Skin epidermis (tissue), 12 donors: ENCODE results near the gene KLHL30.

Experiments
- H3K27ac ChIP-seq, 21 experiments: fragments of 200-600 bp; sonication (generic) in 11 of 21; one replicate each; pipeline ENCODE4 v1.5.0; 2020; ENCODE audit warnings: mild to moderate bottlenecking in 3 of 21, inconsistent platforms in 2 of 21, moderate library complexity in 2 of 21
- H3K4me3 ChIP-seq, 7 experiments: fragments of 200-600 bp; sonication (generic) in 2 of 7; one replicate each; pipeline ENCODE4 v1.5.0; 2020; ENCODE audit warnings: inconsistent platforms in 2 of 7, mild to moderate bottlenecking in 2 of 7, moderate library complexity in 1 of 7

Gene KLHL30

GRCh38 chr2:238129166-238130010, 9.1 kb upstream of the KLHL30 start:
- Histone ChIP-seq H3K4me3 (no peak overlapping the region), H3K27ac (no peak overlapping the region)

- H3K4me3 ChIP-seq: no peak overlapping the region
- H3K27ac ChIP-seq: no peak overlapping the region
These were observed 8.3 kb upstream of the KLHL30 start for GRCh38 chr2:238130111-238130695.

- Histone ChIP-seq H3K27ac (no peak overlapping the region), H3K4me3 (no peak overlapping the region)
These were observed 7.5 kb upstream of the KLHL30 start for GRCh38 chr2:238130696-238131628.

- Histone ChIP-seq H3K4me3 (no peak overlapping the region), H3K27ac (no peak overlapping the region)
These were observed 6.6 kb upstream of the KLHL30 start for GRCh38 chr2:238131761-238132462.

GRCh38 chr2:238132463-238133450, 5.7 kb upstream of the KLHL30 start:
- H3K4me3 ChIP-seq: no peak overlapping the region

GRCh38 chr2:238133499-238134392, 4.7 kb upstream of the KLHL30 start:
- Histone ChIP-seq H3K27ac (no peak overlapping the region), H3K4me3 (no peak overlapping the region)

More at GRCh38 chr2:238132463-238133450, 5.7 kb upstream of the KLHL30 start:
- no peak overlapping the region for H3K27ac ChIP-seq

- H3K27ac ChIP-seq: no peak overlapping the region
- no peak overlapping the region for H3K4me3 ChIP-seq
These were observed 4.1 kb upstream of the KLHL30 start for GRCh38 chr2:238134393-238134785.

- Histone ChIP-seq H3K27ac (no peak overlapping the region), H3K4me3 (no peak overlapping the region)
These were observed 2.8 kb upstream of the KLHL30 start for GRCh38 chr2:238135601-238136150.

- no peak overlapping the region for H3K4me3 ChIP-seq
- peak overlapping the region in 4 of 21 experiments; percentile 5 to 54 (median 28) for H3K27ac ChIP-seq
These were observed 1.5 kb upstream of the KLHL30 start for GRCh38 chr2:238136820-238137537.

- H3K4me3 ChIP-seq: no peak overlapping the region
These were observed 583 bp upstream of the KLHL30 start for GRCh38 chr2:238137885-238138284.

GRCh38 chr2:238139196-238140039, 950 bp downstream of the KLHL30 start:
- H3K27ac ChIP-seq: no peak overlapping the region
- no peak overlapping the region for H3K4me3 ChIP-seq

More at GRCh38 chr2:238137885-238138284, 583 bp upstream of the KLHL30 start:
- H3K27ac ChIP-seq: no peak overlapping the region

- no peak overlapping the region for H3K4me3 ChIP-seq
- H3K27ac ChIP-seq: no peak overlapping the region
These were observed 1.6 kb downstream of the KLHL30 start for GRCh38 chr2:238140040-238140439.

GRCh38 chr2:238140721-238141540, 2.5 kb downstream of the KLHL30 start:
- H3K27ac ChIP-seq: no peak overlapping the region
- H3K4me3 ChIP-seq: no peak overlapping the region

GRCh38 chr2:238141541-238142318, 3.3 kb downstream of the KLHL30 start:
- H3K4me3 ChIP-seq: no peak overlapping the region
- no peak overlapping the region for H3K27ac ChIP-seq
